ENCODE results near the gene PCBP3. TPM values are rescaled to one million over a fixed set of nuclear protein-coding genes. Genes with fewer than 3 reads are reported as not detected.
"Not testable (repeated sequence)": the region's sequence is repeated elsewhere in the genome, so short reads cannot be mapped to it uniquely, and the experiment has no call there.

Gene PCBP3
- total RNA-seq, result 10 to 100 TPM; 11.6 to 16.5 TPM

DNA sequence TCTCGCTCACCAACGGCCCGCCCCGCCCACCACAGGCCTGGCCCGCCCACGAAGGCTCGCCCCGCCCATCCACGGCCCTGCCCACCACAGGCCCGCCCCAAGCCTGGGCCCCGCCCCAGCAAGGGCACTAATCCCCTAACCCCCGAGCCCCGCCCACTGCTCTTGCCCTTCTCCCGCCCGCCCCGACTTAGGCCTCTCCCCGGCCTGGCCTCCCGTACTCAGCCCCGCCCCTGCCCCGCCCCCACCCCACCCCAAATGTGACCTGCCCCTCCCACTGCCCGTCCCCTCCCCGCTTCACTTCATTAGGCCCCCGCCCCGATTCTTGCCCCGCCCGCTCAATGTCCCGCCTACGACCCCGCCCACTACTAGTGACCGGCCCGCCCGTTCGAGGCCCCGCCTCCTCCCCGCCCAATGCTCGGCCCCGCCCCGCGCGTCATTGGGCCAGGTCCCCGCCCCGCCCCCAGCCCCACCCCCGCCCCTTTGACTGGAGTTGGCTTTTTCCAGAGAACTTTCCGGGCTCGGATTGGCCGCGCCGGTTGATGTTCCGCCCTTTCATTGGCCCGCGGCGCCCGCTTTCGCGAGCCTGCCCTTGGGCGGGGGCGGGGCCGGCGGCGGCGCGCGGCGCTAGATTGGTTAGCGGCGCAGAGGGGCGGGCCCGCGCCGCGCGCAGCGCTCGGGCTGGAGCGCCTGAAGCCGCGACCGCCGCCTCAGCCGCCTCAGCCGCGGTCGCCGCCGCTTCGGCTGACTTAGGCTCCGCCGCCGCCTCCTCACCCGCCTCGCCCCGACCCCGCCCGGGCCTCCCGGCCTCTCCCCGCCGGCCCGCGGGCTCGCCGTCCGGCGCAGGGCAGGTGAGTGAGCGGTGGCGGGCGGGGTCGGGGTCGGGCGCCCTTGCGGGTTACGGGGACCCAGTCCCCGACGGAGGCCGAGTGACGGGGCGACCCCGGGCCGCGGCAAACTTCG lies at the start of gene PCBP3:
TSS of gene PCBP3 (plus strand) at position 705 of the 960 bp plus-strand sequence. CDS start 206,361 bp downstream, outside the sequence.
- Mint-ChIP-seq H3K27ac (peak within 1 kb of the TSS; percentile 46), H3K4me1 (peaks cover 5% of the 10 kb centered on the region), H3K36me3 (ENCODE audit: low read depth) (peaks cover 5% of the 10 kb centered on the region), H3K9me3 (peaks cover 4% of the 10 kb centered on the region), H3K4me3 (peak within 1 kb of the TSS; percentile 70), H3K27me3 (peaks cover 8% of the 10 kb centered on the region)
- peak; percentile 85 for ATAC-seq (replicated peaks)

DNA sequence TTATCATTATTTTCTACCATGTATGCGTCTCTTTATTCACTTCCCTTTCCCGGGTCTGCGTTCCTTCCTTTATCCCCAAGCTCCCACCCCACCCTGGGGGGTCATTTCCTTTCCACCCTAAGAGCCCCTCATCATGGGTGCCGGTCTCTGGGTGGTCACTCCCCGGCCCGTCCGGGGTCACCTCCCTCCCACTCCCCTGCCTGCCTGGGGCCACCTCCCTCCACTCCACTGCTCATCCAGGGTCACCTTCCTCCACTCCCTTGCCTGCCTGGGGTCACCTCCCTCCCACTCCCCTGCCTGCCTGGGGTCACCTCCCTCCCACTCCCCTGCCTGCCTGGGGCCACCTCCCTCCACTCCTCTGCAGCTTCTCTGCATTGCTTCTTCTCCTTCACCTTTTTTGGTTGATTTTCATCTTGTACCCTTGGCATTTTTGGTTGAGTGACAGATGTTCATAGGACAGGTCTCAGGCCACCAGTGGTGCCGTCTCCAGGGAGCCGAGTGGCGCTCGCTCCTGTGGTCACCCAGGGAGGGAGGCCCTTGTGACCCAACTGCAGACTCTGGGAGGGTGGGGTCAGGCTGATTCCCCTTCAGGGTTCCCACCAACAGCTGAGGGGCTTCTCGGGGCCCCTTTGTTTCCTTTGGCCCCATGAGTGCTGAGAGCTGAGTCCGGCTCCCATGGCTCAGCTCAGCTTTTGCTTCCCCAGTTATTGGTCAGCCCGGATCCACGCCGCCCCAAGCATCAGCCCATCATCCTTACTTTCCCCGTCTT lies 48.6 kb upstream of the PCBP3 start:
- no peaks in the 10 kb centered on the region for H3K36me3 Mint-ChIP-seq (ENCODE audit: low read depth)
- no peak overlapping the region for H3K4me3 Mint-ChIP-seq
- no peak overlapping the region for H3K27ac Mint-ChIP-seq

DNA sequence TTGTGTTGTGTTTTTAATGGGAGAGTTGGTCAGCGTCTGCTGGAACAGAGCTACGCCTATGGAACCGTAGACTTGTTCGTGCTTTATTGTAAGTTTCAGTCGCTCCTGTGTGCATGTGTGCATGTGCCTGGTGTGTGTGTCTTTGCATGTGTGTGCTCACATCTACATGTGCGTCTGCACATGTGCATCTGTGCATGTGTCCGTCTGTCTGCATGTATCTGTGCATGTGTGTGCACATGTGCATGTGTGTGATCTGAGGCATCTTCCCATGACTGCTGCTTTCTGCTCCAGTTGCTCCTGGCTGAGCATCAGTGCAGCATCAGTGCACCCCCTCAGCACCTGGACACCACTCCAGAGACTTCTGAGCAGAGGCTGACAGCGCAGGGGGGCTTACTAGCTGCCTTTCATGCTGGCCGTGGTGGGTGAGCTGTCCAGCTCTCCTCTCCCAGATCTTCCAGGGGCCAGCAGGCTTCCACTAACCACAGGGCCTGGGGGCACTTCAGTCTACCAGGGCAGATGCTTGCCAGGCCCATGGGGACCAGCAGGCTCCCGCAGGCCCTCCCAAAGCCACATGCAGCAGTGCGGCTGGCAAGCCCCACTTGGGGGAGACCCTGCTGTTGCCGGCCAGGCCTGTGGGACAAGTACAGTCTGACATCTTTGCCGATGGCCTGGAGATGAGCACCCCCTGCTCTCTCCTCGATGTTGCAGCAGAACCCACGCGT lies 47.8 kb upstream of the PCBP3 start:
- no peak overlapping the region for H3K4me3 Mint-ChIP-seq
- H3K27me3 Mint-ChIP-seq, result no peaks in the 10 kb centered on the region
- no peak for ATAC-seq (replicated peaks)
- peaks cover 4% of the 10 kb centered on the region for H3K9me3 Mint-ChIP-seq
- no peaks in the 10 kb centered on the region for H3K36me3 Mint-ChIP-seq (ENCODE audit: low read depth)
- peaks cover 15% of the 10 kb centered on the region for H3K4me1 Mint-ChIP-seq
- H3K27ac Mint-ChIP-seq, result no peak overlapping the region

More for the DNA sequence above, 48.6 kb upstream of the PCBP3 start:
- ATAC-seq (replicated peaks), result no peak
- peaks cover 15% of the 10 kb centered on the region for H3K4me1 Mint-ChIP-seq
- no peaks in the 10 kb centered on the region for H3K9me3 Mint-ChIP-seq
- H3K27me3 Mint-ChIP-seq, result no peaks in the 10 kb centered on the region

DNA sequence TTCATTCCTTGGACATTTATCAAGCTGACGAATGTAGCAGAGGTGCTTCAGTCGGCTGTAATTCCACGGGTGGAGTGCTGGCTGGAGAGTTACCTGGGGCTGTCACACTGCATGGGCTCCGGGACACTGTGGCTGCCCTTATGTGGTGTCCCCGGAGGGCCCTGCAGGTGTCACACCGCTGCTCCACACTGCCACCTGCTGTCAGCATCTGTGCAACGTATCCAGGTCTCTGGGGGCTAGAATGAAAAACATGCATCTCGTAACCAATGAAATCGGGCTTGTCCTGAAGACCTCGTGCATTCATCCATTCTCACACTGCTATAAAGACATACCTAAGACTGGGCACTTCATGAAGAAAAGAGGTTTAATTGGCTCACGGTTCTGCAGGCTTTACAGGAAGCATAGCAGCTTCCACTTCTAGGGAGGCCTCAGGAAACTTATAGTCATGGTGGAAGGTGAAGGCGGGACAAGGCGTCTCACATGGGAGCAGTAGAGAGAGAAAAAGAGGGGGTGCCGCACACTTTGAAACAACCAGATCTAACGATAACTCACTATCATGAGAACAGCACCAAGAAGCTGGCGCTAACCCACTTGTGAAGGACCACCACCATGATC lies 46.7 kb upstream of the PCBP3 start:
- no peak overlapping the region for H3K4me3 Mint-ChIP-seq
- H3K27me3 Mint-ChIP-seq, result no peaks in the 10 kb centered on the region
- H3K9me3 Mint-ChIP-seq, result peaks cover 4% of the 10 kb centered on the region
- H3K27ac Mint-ChIP-seq, result peak overlapping the region; percentile 15
- peak; percentile 67 for ATAC-seq (replicated peaks)
- no peaks in the 10 kb centered on the region for H3K36me3 Mint-ChIP-seq (ENCODE audit: low read depth)
- H3K4me1 Mint-ChIP-seq, result peaks cover 15% of the 10 kb centered on the region

DNA sequence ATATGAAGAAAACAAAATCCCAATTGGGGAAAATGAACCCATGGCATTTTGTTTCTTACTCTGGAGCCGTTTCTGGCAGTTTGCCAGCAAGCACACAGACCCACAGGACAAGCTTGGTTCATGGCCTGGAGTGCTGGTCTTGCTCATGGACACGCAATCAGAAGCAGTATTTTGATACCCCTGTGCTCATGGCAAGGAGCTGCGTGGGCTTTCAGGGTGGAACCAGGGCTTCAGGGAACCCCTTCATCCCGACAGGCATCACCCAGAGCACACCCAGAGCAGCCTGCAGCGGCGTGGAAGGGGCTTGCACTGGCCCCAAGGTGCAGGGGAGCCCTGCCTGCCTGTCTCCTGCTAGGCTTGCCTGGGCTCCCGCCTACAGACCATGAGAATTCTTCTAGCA lies 45.4 kb upstream of the PCBP3 start:
- H3K4me3 Mint-ChIP-seq, result no peak overlapping the region
- H3K27me3 Mint-ChIP-seq, result no peaks in the 10 kb centered on the region
- H3K27ac Mint-ChIP-seq, result no peak overlapping the region
- H3K36me3 Mint-ChIP-seq (ENCODE audit: low read depth), result no peaks in the 10 kb centered on the region
- H3K4me1 Mint-ChIP-seq, result peaks cover 15% of the 10 kb centered on the region
- peaks cover 7% of the 10 kb centered on the region for H3K9me3 Mint-ChIP-seq
- ATAC-seq (replicated peaks), result no peak

DNA sequence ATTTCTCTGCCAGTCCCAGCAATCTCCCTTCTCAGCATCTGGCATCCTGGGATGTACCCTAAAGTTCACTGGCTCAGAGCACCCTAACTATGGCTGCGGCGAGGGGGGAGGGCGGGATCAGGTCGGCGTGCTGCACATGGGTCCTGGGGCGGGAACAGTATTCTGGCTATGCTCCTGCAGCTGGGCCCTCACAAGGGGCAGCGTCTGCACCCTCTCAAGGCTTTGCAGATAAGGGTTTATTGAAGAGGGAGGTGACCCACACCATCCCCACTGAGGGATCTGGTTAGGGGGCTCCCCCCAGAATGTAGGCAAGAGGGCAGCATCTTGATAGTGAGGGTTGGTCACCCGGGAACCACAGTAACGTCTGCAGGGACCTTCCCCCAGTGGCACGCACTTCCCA lies 44.9 kb upstream of the PCBP3 start:
- no peak for ATAC-seq (replicated peaks)
- H3K4me1 Mint-ChIP-seq, result peaks cover 11% of the 10 kb centered on the region
- no peak overlapping the region for H3K27ac Mint-ChIP-seq
- H3K9me3 Mint-ChIP-seq, result peaks cover 13% of the 10 kb centered on the region
- no peaks in the 10 kb centered on the region for H3K27me3 Mint-ChIP-seq
- H3K4me3 Mint-ChIP-seq, result no peak overlapping the region
- H3K36me3 Mint-ChIP-seq (ENCODE audit: low read depth), result no peaks in the 10 kb centered on the region

DNA sequence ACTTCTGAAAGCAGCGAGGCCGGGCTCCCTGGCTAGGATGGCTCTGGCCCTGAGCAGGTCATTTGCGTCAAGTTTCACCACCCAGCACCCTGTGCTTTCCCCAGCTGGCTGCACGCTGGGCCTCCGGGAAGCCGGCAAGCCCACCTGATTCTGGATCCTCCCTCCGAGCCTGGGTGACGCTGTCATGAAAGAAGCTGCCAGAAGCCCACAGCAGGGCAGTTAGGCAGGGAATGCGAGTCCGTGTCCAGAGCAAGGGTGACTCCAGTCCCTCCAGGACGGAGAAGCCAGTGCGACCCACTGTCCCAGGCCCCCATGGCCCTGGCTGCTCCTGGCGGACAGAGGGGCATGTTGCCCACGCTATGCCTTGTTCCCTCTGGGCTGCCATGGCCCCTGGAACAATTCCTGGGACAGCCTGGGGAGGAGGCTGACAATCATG lies 44.4 kb upstream of the PCBP3 start:
- no peak overlapping the region for H3K27ac Mint-ChIP-seq
- no peak overlapping the region for H3K4me3 Mint-ChIP-seq
- peaks cover 17% of the 10 kb centered on the region for H3K9me3 Mint-ChIP-seq
- no peaks in the 10 kb centered on the region for H3K27me3 Mint-ChIP-seq
- H3K36me3 Mint-ChIP-seq (ENCODE audit: low read depth), result no peaks in the 10 kb centered on the region
- no peak for ATAC-seq (replicated peaks)
- peaks cover 6% of the 10 kb centered on the region for H3K4me1 Mint-ChIP-seq

DNA sequence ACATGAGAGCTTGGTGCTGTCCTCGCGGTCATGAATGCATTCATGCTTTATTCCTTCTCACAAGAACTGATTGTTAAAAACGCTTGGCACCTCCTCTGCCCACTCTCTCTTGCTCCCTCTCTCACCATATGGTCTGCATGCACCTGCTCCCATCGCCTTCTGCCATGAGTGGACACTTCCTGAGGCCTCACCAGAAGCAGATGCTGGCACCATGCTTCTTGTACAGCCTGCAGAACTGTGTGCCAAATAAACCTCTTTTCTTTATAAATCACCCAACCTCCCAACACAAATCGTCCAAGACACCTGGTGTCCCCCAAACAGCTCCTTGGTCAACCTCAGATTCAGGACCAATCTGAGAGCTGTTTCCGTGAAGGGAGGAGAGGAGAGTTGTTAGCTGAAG lies 43.3 kb upstream of the PCBP3 start:
- Mint-ChIP-seq H3K4me1 (peaks cover 4% of the 10 kb centered on the region), H3K4me3 (no peak overlapping the region), H3K9me3 (peaks cover 17% of the 10 kb centered on the region), H3K27ac (no peak overlapping the region), H3K27me3 (no peaks in the 10 kb centered on the region), H3K36me3 (ENCODE audit: low read depth) (no peaks in the 10 kb centered on the region)
- ATAC-seq (replicated peaks), result no peak

DNA sequence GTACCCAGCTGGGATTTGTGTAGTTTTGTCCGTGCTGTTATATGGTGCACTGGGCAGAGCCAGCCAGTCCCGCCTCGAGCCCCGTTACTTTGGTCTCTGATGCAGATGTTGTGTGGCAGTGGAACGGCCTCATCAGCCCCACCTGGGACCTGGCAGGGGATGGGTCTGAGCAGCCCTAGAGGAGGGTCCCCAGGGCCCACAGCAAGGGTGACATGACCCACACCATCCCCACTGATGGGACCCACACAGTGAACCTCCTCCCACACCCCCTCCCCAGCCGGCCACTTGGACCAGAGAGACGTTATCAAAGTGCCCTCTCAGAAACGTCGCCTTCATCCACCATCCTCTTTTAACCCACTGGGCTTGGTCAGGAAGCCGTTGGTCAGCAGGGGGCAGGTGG lies 42.0 kb upstream of the PCBP3 start:
- H3K9me3 Mint-ChIP-seq, result peaks cover 17% of the 10 kb centered on the region
- H3K4me1 Mint-ChIP-seq, result peaks cover 4% of the 10 kb centered on the region

DNA sequence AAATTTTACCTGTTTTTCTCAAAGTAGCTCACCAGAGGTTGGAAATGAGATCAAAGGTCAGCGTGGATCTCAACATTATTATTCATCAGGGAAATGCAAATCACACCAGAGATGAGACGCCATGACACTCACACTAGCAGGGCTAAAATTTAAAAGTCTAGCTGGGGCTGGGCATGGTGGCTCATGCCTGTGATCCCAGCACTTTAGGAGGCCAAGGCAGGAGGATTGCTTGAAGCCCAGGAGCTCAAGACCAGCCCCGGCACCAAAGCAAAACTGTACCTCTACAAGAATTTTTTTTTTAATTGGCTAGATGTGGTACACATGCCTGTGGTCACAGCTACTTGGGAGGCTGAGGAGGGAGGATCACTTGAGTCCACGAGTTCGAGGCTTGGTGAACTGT lies 41.4 kb upstream of the PCBP3 start:
- Mint-ChIP-seq H3K4me1 (peaks cover under 1% of the 10 kb centered on the region), H3K4me3 (no peak overlapping the region), H3K36me3 (ENCODE audit: low read depth) (no peaks in the 10 kb centered on the region), H3K9me3 (peaks cover 17% of the 10 kb centered on the region), H3K27ac (no peak overlapping the region), H3K27me3 (no peaks in the 10 kb centered on the region)
- no peak for ATAC-seq (replicated peaks)

More for the DNA sequence above, 42.0 kb upstream of the PCBP3 start:
- Mint-ChIP-seq H3K27ac (no peak overlapping the region), H3K4me3 (no peak overlapping the region), H3K27me3 (no peaks in the 10 kb centered on the region), H3K36me3 (ENCODE audit: low read depth) (no peaks in the 10 kb centered on the region)
- no peak for ATAC-seq (replicated peaks)

DNA sequence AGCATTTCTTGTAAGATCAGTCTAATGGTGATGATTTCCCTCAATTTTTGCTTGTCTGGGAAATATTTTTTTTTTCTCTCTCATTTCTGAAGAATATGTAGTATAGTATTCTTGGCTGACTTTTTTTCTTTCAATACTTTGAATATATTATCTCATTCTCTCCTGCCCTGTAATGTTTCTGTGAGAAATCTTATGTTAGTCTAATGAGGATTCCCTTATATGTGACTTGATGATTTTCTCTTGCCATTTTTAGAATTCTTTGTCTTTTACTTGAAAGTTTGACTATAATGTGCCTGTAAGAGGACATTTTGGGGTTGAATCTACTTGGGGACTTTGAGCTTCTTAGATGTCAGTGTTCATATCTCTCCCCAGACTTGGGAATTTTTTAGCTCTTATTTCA lies 40.0 kb upstream of the PCBP3 start:
- Mint-ChIP-seq H3K27ac (peak overlapping the region; percentile 31), H3K36me3 (ENCODE audit: low read depth) (no peaks in the 10 kb centered on the region)
- ATAC-seq (replicated peaks), result no peak

DNA sequence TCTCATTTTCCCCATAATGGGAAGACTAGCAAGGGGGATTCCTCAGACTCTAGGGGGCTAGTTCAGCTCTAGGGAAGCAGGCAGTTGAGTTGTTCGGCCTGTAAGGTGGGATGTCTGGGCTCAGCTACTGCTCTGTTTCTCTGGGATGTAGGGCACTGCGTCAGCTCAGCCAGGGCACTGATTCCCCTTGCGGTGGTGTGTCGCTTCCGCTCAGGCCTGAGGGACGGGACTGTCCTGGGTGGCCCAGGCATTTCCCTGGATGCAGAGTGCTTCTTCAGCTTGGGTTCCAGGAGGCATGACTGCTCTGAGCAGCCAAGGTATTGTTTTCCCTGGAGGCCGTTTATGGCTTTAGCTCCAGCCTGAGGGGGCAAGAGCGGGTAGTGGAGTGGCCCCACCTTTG lies 38.8 kb upstream of the PCBP3 start:
- H3K4me1 Mint-ChIP-seq; ATAC-seq (replicated peaks): not testable (repeated sequence)

More for the DNA sequence above, 40.0 kb upstream of the PCBP3 start:
- H3K4me3 Mint-ChIP-seq, result no peak overlapping the region
- H3K4me1 Mint-ChIP-seq, result peaks cover 4% of the 10 kb centered on the region
- H3K9me3 Mint-ChIP-seq, result peaks cover 17% of the 10 kb centered on the region
- H3K27me3 Mint-ChIP-seq, result no peaks in the 10 kb centered on the region

DNA sequence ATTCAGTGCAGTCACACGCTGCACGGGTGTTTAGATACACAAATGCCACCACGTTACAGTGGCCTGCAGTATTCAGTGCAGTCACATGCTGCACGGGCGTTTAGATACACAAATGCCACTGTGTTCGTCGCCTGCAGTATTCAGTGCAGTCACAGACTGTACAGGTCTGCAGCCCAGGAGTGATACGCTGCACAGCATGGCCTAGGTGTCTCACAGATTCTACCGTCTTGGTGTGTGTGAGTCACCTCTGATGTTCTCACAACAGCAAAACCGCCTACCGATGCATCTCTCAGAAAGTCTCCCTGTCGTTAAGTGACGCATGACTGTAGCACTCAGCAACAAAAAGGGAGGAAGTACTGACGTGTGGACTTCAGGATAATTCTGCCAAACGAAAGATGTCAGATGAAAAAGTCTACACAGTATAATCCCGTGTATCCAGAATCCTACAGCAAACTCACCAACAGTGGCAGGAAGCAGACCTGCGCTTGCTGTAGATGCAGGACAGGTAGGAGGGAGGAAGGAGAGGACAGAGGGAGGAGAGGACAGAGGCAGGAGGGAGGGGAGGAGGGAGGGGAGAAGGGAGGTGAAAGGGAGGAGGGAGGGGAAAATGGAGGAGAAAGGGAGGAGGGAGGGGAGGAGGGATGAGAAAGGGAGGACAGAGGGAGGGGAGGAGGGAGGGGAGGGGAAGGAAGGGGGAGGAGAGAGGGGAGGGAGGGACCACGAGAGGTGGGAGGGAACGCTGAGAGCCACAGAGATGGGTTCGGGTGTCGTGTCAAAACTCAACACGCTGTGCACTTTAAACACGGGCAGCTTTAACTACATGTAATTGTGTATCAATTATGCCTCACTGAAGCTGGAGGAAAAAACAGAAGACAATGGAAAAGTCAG lies 36.3 kb upstream of the PCBP3 start:
- Mint-ChIP-seq H3K4me1 (peaks cover 4% of the 10 kb centered on the region), H3K36me3 (ENCODE audit: low read depth) (no peaks in the 10 kb centered on the region), H3K9me3 (peaks cover 13% of the 10 kb centered on the region), H3K4me3 (peak overlapping the region; percentile 50), H3K27ac (peak overlapping the region; percentile 46), H3K27me3 (peaks cover 3% of the 10 kb centered on the region)
- ATAC-seq (replicated peaks), result peak; percentile 100

More for the DNA sequence above, 38.8 kb upstream of the PCBP3 start:
- not testable (repeated sequence) for H3K27ac Mint-ChIP-seq; H3K27me3 Mint-ChIP-seq; H3K4me3 Mint-ChIP-seq; H3K36me3 Mint-ChIP-seq (ENCODE audit: low read depth)
- peaks cover 17% of the 10 kb centered on the region for H3K9me3 Mint-ChIP-seq
